ENCODE measurements around the gene GPHA2. TPM values are rescaled to one million over a fixed set of nuclear protein-coding genes. Genes with fewer than 3 reads are reported as not detected.

GPHA2 gene
- polyA plus RNA-seq, 2 of the 4 experiments (the other 2 are of a cell fraction) = not detected

GRCh38 chr11:64923151-64923661, 12.5 kb downstream of the GPHA2 start:
- peak overlapping the region; percentile 98; the same call in 2 of the 3 replicates for H3K4me2 ChIP-seq
- DNase-seq (ENCODE audit: low read depth in 1 of 2, low spot score in 1 of 2) (no peak), ATAC-seq (no peak), FAIRE-seq (no peak)
- H3K27ac ChIP-seq = peak overlapping the region; percentile 93 to 96; a peak in 5 of 6 replicates
- H3K9me3 ChIP-seq = no peaks in the 10 kb centered on the region
- WGBS (ENCODE audit: missing lambda C conversion rate) = 77% methylated on average over 5 of the region's 11 CpGs
- TF ChIP-seq FOSL2 (IDR thresholded peaks at IDR 0.05) (no peak), FOSL2 (CRISPR knock-in tag; IDR thresholded peaks at IDR 0.05) (no peak), ESRRA (IDR thresholded peaks at IDR 0.05; ENCODE audit: borderline replicate concordance, low read length) (no peak), EHMT2 (IDR thresholded peaks at IDR 0.05; ENCODE audit: low read depth) (no peak), RNF2 (IDR thresholded peaks at IDR 0.05; ENCODE audit: borderline replicate concordance, low read depth) (no peak), POLR2A (IDR thresholded peaks at IDR 0.05; ENCODE audit: low read length) (no peak), RARB (CRISPR knock-in tag; IDR thresholded peaks at IDR 0.05) (no peak), NFE2L2 (conservative IDR thresholded peaks at IDR 0.05; ENCODE audit: low read length) (no peak), HES2 (IDR thresholded peaks at IDR 0.05) (no peak), ZFP36 (IDR thresholded peaks at IDR 0.05; ENCODE audit: borderline replicate concordance, partially characterized antibody) (no peak), HMGXB4 (CRISPR knock-in tag; IDR thresholded peaks at IDR 0.05; ENCODE audit: borderline replicate concordance) (no peak), HOXB5 (CRISPR knock-in tag; IDR thresholded peaks at IDR 0.05) (no peak), NR3C1 (IDR thresholded peaks at IDR 0.05) (no peak), ZC3H11A (IDR thresholded peaks at IDR 0.05) (no peak), MAZ (IDR thresholded peaks at IDR 0.05; ENCODE audit: borderline replicate concordance, low read depth, low read length) (no peak)
- ChIA-PET CTCF (interaction anchor here (1.1 to 14.9 kb wide), 4 partner anchors 10 to 92 kb away, joined by 3 to 132 read pairs (median 6); partner anchors contain the start of gene BATF2), POLR2A (no interaction called here)
- H3K4me1 ChIP-seq = peaks cover 19% of the 10 kb centered on the region
- no peak overlapping the region for H3K4me3 ChIP-seq

GRCh38 chr11:64921384-64921783, 14.3 kb downstream of the GPHA2 start:
- H3K4me3 ChIP-seq = no peak overlapping the region
- ATAC-seq (no peak), DNase-seq (ENCODE audit: low read depth in 1 of 2, low spot score in 1 of 2) (no peak), FAIRE-seq (no peak)
- ChIA-PET CTCF (interaction anchor here (0.8 to 14.9 kb wide), 3 partner anchors 10 to 77 kb away, joined by 3 to 132 read pairs (median 4); partner anchors contain the start of gene CDC42BPG), POLR2A (no interaction called here)
- no peak overlapping the region for H3K4me2 ChIP-seq
- TF ChIP-seq BHLHE40 (IDR thresholded peaks at IDR 0.05; ENCODE audit: low read depth, low read length) (no peak), MAFK (IDR thresholded peaks at IDR 0.05; ENCODE audit: partially characterized antibody) (no peak), CHD4 (IDR thresholded peaks at IDR 0.05; ENCODE audit: borderline replicate concordance) (no peak), ATOH8 (CRISPR knock-in tag; IDR thresholded peaks at IDR 0.05; ENCODE audit: low read depth) (no peak), SMC3 (IDR thresholded peaks at IDR 0.05) (no peak), POLR2AphosphoS2 (conservative IDR thresholded peaks at IDR 0.05; ENCODE audit: low read length) (no peak), FOSB (CRISPR knock-in tag; IDR thresholded peaks at IDR 0.05) (no peak), CBX8 (IDR thresholded peaks at IDR 0.05) (no peak), JUN (IDR thresholded peaks at IDR 0.05) (no peak)
- no peak overlapping the region for H3K27ac ChIP-seq
- H3K9me3 ChIP-seq = no peaks in the 10 kb centered on the region
- 76% methylated on average over 2 of the region's 3 CpGs for WGBS (ENCODE audit: missing lambda C conversion rate)
- peaks cover 23% of the 10 kb centered on the region for H3K4me1 ChIP-seq
